Ecto neural progenitor cell (in vitro differentiated cells): Measurements from ENCODE around the gene STX16.

Source experiments
- DNase-seq: peaks from one replicate; pipeline ENCODE4 v3.0.0-alpha.2; 2018; ENCODE audit warnings: low spot score

Gene STX16

GRCh38 chr20:58698741-58699622, 47.9 kb downstream of the STX16 start:
- no peak for DNase-seq

GRCh38 chr20:58699623-58700107, 48.6 kb downstream of the STX16 start:
- DNase-seq, result no peak

GRCh38 chr20:58700121-58700821, 49.2 kb downstream of the STX16 start:
- no peak for DNase-seq

- no peak for DNase-seq
Observed at GRCh38 chr20:58700823-58701222, 49.7 kb downstream of the STX16 start.

GRCh38 chr20:58701431-58702160, 50.5 kb downstream of the STX16 start:
- DNase-seq, result no peak

- no peak for DNase-seq
Observed at GRCh38 chr20:58702161-58702510, 51.1 kb downstream of the STX16 start.

GRCh38 chr20:58702859-58703648, 52.0 kb downstream of the STX16 start:
- DNase-seq, result no peak

- peak; percentile 20 for DNase-seq
Observed at GRCh38 chr20:58703765-58704371, 52.8 kb downstream of the STX16 start.

- no peak for DNase-seq
Observed at GRCh38 chr20:58705208-58705926, 54.3 kb downstream of the STX16 start.

GRCh38 chr20:58706150-58706892, 55.2 kb downstream of the STX16 start:
- DNase-seq, result no peak

GRCh38 chr20:58706975-58707681, 56.0 kb downstream of the STX16 start:
- DNase-seq, result no peak

- no peak for DNase-seq
Observed at GRCh38 chr20:58707770-58708169, 56.7 kb downstream of the STX16 start.

- peak; percentile 37 for DNase-seq
Observed at GRCh38 chr20:58708246-58708931, 57.3 kb downstream of the STX16 start.

GRCh38 chr20:58709013-58709702, 58.1 kb downstream of the STX16 start:
- DNase-seq, result no peak

- DNase-seq, result no peak
Observed at GRCh38 chr20:58709703-58710039, 58.6 kb downstream of the STX16 start.

- DNase-seq, result peak; percentile 42
Observed at GRCh38 chr20:58710481-58711265, 59.6 kb downstream of the STX16 start.
